Measurements from ENCODE around the gene PANK1. TPM values are rescaled to one million over a fixed set of nuclear protein-coding genes. Genes with fewer than 3 reads are reported as not detected.

The PANK1 gene
- polyA plus RNA-seq, 1 of the 3 experiments (the other 2 are of a cell fraction), result 4.2 TPM

- TF ChIP-seq CHD2 (IDR thresholded peaks at IDR 0.05; ENCODE audit: low read length, partially characterized antibody) (no peak), MAX (IDR thresholded peaks at IDR 0.05; ENCODE audit: low read depth) (no peak), POLR2AphosphoS5 (IDR thresholded peaks at IDR 0.05; ENCODE audit: low read depth, low read length) (no peak), USF2 (IDR thresholded peaks at IDR 0.05; ENCODE audit: borderline replicate concordance, low read depth, low read length) (no peak), RCOR1 (IDR thresholded peaks at IDR 0.05; ENCODE audit: low read length) (no peak), EZH2phosphoT487 (IDR thresholded peaks at IDR 0.05; ENCODE audit: borderline replicate concordance, low read depth) (no peak), JUND (IDR thresholded peaks at IDR 0.05) (no peak), GATA2 (CRISPR knock-in tag; IDR thresholded peaks at IDR 0.05) (no peak), TEAD4 (IDR thresholded peaks at IDR 0.05; ENCODE audit: borderline replicate concordance, insufficient read depth) (no peak), NRF1 (IDR thresholded peaks at IDR 0.05; ENCODE audit: low read depth, low read length) (no peak), NFIC (IDR thresholded peaks at IDR 0.05; ENCODE audit: borderline replicate concordance) (no peak), RAD21 (IDR thresholded peaks at IDR 0.05; ENCODE audit: low read length) (no peak), CTCF (IDR thresholded peaks at IDR 0.05) (no peak), RXRA (IDR thresholded peaks at IDR 0.05; ENCODE audit: borderline replicate concordance, low read depth) (no peak), SMC3 (IDR thresholded peaks at IDR 0.05; ENCODE audit: low read depth, low read length) (no peak), REST (IDR thresholded peaks at IDR 0.05; ENCODE audit: low read depth, low read length) (no peak), FOXJ3 (CRISPR knock-in tag; IDR thresholded peaks at IDR 0.05) (no peak)
- TF ChIP-seq, protein P1, sequence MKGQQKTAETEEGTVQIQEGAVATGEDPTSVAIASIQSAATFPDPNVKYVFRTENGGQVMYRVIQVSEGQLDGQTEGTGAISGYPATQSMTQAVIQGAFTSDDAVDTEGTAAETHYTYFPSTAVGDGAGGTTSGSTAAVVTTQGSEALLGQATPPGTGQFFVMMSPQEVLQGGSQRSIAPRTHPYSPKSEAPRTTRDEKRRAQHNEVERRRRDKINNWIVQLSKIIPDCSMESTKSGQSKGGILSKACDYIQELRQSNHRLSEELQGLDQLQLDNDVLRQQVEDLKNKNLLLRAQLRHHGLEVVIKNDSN (IDR thresholded peaks at IDR 0.05; ENCODE audit: borderline replicate concordance, low read depth), result no peak
- TF ChIP-seq, protein P2, sequence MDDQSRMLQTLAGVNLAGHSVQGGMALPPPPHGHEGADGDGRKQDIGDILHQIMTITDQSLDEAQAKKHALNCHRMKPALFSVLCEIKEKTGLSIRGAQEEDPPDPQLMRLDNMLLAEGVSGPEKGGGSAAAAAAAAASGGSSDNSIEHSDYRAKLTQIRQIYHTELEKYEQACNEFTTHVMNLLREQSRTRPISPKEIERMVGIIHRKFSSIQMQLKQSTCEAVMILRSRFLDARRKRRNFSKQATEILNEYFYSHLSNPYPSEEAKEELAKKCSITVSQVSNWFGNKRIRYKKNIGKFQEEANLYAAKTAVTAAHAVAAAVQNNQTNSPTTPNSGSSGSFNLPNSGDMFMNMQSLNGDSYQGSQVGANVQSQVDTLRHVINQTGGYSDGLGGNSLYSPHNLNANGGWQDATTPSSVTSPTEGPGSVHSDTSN (IDR thresholded peaks at IDR 0.05), result no peak
- Histone ChIP-seq H3K4me3 (ENCODE audit: low read depth in 2 of 2, low read length in 1 of 2) (no peak overlapping the region), H2AFZ (ENCODE audit: low read depth) (no peak overlapping the region), H3K27me3 (ENCODE audit: insufficient read depth) (no peaks in the 10 kb centered on the region), H3K9ac (no peak overlapping the region), H3K9me2 (no peaks in the 10 kb centered on the region), H3K79me2 (ENCODE audit: insufficient read depth) (no peaks in the 10 kb centered on the region), H3K4me2 (no peak overlapping the region), H3K27ac (ENCODE audit: low read depth in 2 of 2, low read length in 1 of 2) (no peak overlapping the region), H4K20me1 (ENCODE audit: insufficient read depth) (no peaks in the 10 kb centered on the region), H3K4me1 (ENCODE audit: control insufficient read depth in 1 of 2, insufficient read depth in 2 of 2, low read depth in 1 of 2, low read length in 1 of 2) (peaks cover 3 to 4% of the 10 kb centered on the region in 2 experiments; a peak in 2 of 4 replicates), H3K9me3 (no peaks in the 10 kb centered on the region), H3K36me3 (replicated peaks in 1 of 2; ENCODE audit: control insufficient read depth in 1 of 2, insufficient read depth in 2 of 2, low read length in 1 of 2) (no peaks in the 10 kb centered on the region), H3F3A (replicated peaks; ENCODE audit: insufficient read depth) (peaks cover 9% of the 10 kb centered on the region)
- POLR2A ChIA-PET, result no interaction called here
- WGBS (ENCODE audit: low lambda C conversion rate), result 73% methylated on average over 1 of the region's 1 CpG
- DNase-seq, result no peak
- CTCF ChIA-PET, result interaction anchor here (0.6 to 0.9 kb wide), 2 partner anchors 17 to 41 kb away, joined by 3 read pairs; no protein-coding TSS in a partner anchor
Measured at GRCh38 chr10:89655722-89656121, 10.7 kb upstream of the PANK1 start.
